22Rv1 (cell line): ENCODE data around the gene PARS2.

Experiments
- CTCF ChIP-seq: fragments of 450-650 bp; IDR thresholded peaks from 2 replicates; pipeline ENCODE4 v1.5.1; 2017; ENCODE audit warnings: mild to moderate bottlenecking
- ZFX ChIP-seq: fragments of 450-650 bp; IDR thresholded peaks from 2 replicates; pipeline ENCODE4 v1.6.1; 2017; ENCODE audit warnings: antibody characterized with exemption, borderline replicate concordance

DNA sequence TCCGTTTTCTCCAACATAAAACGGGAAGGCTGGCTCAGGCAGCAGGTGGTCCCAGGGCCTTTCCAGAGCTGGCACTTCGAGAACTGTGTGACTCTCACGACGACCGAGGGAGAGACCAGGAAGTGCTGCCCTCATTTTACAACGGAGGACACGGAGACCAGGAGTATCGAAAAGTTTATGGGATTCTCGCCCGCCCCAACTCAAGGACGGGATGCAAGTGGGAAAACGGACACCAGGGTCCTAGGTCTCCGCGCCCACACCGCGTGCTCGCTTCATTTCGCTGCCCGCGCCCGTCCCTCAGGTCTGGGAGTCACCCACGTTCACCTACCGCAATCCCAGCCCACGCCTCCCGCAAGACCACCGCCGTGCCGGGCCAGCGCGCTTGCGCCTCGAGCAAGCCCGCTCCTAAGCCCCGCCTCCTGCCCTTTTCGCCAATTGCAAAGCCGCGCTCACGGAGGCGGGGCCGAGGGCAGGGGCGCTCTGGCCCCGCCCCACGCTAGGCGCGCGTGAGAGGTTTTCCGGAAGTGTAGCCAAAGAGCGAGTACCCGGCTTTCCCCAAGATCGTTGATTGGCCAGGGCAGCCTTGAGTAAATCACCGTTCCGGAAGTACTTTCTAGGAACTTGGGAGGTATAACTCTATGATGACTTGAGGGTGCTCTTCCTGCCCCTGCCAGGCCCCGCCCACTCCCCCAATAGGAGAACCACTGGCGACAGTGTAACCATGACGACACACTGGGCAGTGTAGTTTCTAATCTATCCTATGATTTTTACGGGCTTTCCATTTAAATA lies at the start of gene PARS2:
- TF ChIP-seq CTCF (no peak), ZFX (no peak)
